ENCODE measurements around the gene NRXN3.

The NRXN3 gene

DNA sequence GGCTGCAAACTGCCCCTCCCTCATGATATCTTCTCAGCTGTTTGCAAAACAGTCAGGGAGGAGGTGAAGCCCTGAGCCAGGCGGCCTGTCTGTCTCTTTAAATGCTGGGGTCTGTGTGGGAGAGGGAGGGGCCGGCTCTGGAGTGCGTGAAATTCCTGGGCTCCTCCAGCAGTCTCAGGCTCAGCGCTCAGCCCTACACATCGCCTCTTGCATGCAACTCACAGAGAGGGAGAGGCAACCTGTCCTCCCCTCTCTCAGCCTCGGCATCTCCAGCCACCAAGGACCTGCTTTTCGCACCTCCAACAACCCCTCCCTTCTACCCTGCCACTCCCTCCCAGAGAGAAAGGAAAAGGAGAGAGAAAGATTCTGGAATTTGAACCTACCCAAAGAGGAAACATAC is at the start of gene NRXN3:
Gene NRXN3 (plus strand): TSS at position 171 of the 400 bp plus-strand sequence. CDS start 72,721 bp downstream, outside the sequence.
- H3K27ac ChIP-seq = no peak within 1 kb of the TSS
- no peaks in the 10 kb centered on the region for H3K4me1 ChIP-seq
- H3K4me3 ChIP-seq = no peak within 1 kb of the TSS
- no peaks in the 10 kb centered on the region for H3K27me3 ChIP-seq
- H3K9me3 ChIP-seq = no peaks in the 10 kb centered on the region
- H3K9ac ChIP-seq = no peak within 1 kb of the TSS
- no peaks in the 10 kb centered on the region for H3K36me3 ChIP-seq
- no peak within 1 kb of the TSS for H3K4me2 ChIP-seq
- H4K20me1 ChIP-seq = no peaks in the 10 kb centered on the region; the same call in 1 of the 2 replicates
- no peak for TF ChIP-seq Cebpa-rat (IDR thresholded peaks at IDR 0.05)

- H3K9ac ChIP-seq = no peak overlapping the region
- no peaks in the 10 kb centered on the region for H3K27me3 ChIP-seq
- no peak for TF ChIP-seq Cebpa-rat (IDR thresholded peaks at IDR 0.05)
- H3K36me3 ChIP-seq = no peaks in the 10 kb centered on the region
- H3K9me3 ChIP-seq = 0 out of 2 replicates have a peak, but pooled peaks cover 6% of the 10 kb centered on the region
- no peak overlapping the region for H3K27ac ChIP-seq
- no peak overlapping the region for H3K4me3 ChIP-seq
- H3K4me2 ChIP-seq = no peak overlapping the region
- H4K20me1 ChIP-seq = no peaks in the 10 kb centered on the region
- H3K4me1 ChIP-seq = no peaks in the 10 kb centered on the region
These were observed 47.7 kb upstream of the NRXN3 start for GRCh38 chr14:78122436-78122835.

DNA sequence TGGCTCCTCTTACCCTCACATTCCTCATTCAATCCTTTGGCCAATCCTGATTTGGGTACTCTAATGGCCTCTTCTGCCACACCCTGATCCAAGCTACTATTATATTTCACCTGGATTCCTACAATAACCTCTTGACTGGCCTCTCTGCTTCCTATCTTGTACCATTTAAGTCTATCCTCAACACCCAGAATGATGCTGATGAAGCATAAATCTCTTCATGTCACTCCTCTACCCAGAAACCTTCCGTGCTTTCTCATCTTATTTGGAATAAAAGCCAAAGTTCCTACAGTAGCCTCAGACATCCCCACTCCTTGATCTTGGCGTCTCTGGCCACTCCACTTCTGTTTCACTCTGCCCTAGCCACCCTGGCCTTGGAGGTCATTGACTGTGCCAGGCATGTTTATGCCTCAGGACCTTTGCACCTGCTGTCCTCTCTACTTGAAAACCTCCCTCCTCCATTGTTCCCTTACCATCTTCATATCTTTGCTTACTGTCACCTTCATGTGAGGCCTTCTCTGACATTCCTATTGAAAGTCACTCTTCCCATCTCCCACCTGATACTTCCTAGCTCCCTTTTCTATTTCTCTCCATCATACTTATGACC is 46.4 kb upstream of the NRXN3 start:
- H4K20me1 ChIP-seq = no peaks in the 10 kb centered on the region
- H3K27ac ChIP-seq = no peak overlapping the region
- no peak for TF ChIP-seq Cebpa-rat (IDR thresholded peaks at IDR 0.05)
- no peak overlapping the region for H3K4me2 ChIP-seq
- no peak overlapping the region for H3K4me3 ChIP-seq
- no peaks in the 10 kb centered on the region for H3K36me3 ChIP-seq
- H3K4me1 ChIP-seq = no peaks in the 10 kb centered on the region
- 0 out of 2 replicates have a peak, but pooled peaks cover under 1% of the 10 kb centered on the region for H3K9me3 ChIP-seq
- H3K27me3 ChIP-seq = no peaks in the 10 kb centered on the region
- no peak overlapping the region for H3K9ac ChIP-seq

GRCh38 chr14:78127961-78128360 is 42.2 kb upstream of the NRXN3 start:
- Histone ChIP-seq H3K27ac (no peak overlapping the region), H3K9ac (no peak overlapping the region), H3K4me2 (no peak overlapping the region), H3K36me3 (no peaks in the 10 kb centered on the region), H3K4me1 (no peaks in the 10 kb centered on the region), H3K4me3 (no peak overlapping the region), H4K20me1 (no peaks in the 10 kb centered on the region), H3K27me3 (no peaks in the 10 kb centered on the region), H3K9me3 (no peaks in the 10 kb centered on the region)
- TF ChIP-seq Cebpa-rat (IDR thresholded peaks at IDR 0.05) = no peak

DNA sequence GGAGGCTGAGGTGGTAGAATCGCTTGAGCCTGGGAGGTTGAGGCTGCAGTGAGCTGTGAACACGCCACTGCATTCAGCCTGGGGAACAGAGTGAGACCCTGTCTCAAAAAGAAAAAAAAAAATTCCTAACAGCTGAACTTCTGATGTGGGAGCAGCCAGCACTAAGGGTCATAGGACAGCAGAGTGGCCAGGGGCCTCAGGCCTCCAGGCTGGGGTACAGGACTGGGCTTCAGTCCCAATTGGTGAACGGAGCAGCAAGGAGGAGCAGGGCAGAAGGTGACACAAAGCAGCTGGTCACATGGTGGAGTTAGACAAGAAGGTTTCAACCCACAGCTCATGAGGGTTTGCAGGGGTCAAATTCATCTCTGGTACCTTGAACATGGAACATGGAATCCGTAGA is 40.8 kb upstream of the NRXN3 start:
- Histone ChIP-seq H4K20me1 (no peaks in the 10 kb centered on the region), H3K9ac (no peak overlapping the region), H3K27me3 (no peaks in the 10 kb centered on the region), H3K4me3 (no peak overlapping the region), H3K4me1 (no peaks in the 10 kb centered on the region), H3K4me2 (no peak overlapping the region), H3K27ac (no peak overlapping the region), H3K36me3 (no peaks in the 10 kb centered on the region), H3K9me3 (no peaks in the 10 kb centered on the region)
- TF ChIP-seq Cebpa-rat (IDR thresholded peaks at IDR 0.05) = no peak

GRCh38 chr14:78130356-78130755 is 39.8 kb upstream of the NRXN3 start:
- Histone ChIP-seq H3K27me3 (no peaks in the 10 kb centered on the region), H3K4me2 (no peak overlapping the region)

GRCh38 chr14:78131201-78131600 is 39.0 kb upstream of the NRXN3 start:
- no peak overlapping the region for H3K27ac ChIP-seq
- H4K20me1 ChIP-seq = no peaks in the 10 kb centered on the region
- H3K4me2 ChIP-seq = no peak overlapping the region
- no peaks in the 10 kb centered on the region for H3K9me3 ChIP-seq
- no peak overlapping the region for H3K4me3 ChIP-seq
- peaks cover 7% of the 10 kb centered on the region for H3K4me1 ChIP-seq
- no peaks in the 10 kb centered on the region for H3K27me3 ChIP-seq
- TF ChIP-seq Cebpa-rat (IDR thresholded peaks at IDR 0.05) = no peak
- H3K9ac ChIP-seq = no peak overlapping the region
- no peaks in the 10 kb centered on the region for H3K36me3 ChIP-seq

More at GRCh38 chr14:78130356-78130755, 39.8 kb upstream of the NRXN3 start:
- Histone ChIP-seq H3K9ac (no peak overlapping the region), H3K4me1 (peaks cover under 1% of the 10 kb centered on the region; the same call in 1 of the 2 replicates), H3K36me3 (no peaks in the 10 kb centered on the region), H3K4me3 (no peak overlapping the region), H4K20me1 (no peaks in the 10 kb centered on the region), H3K27ac (no peak overlapping the region), H3K9me3 (no peaks in the 10 kb centered on the region)
- no peak for TF ChIP-seq Cebpa-rat (IDR thresholded peaks at IDR 0.05)

DNA sequence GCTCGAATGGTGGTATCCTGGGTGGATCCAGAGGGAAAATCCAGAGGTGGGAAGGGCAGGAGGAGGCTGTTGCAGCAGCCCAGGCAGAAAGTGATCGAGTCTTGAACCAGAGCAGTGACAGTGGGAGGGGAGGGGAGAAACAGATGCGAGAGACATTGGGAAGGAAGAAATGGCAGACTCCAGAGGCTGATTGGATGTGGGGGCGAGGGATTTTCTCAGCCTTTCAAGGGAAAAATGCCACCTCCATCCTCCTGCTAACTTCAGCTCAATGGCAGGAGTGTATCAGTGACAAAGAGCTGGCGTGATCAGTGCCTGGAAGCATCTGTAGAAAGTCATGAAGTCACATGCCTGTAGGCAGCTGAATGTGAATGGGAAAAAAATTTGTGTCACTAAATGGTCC is 38.6 kb upstream of the NRXN3 start:
- no peaks in the 10 kb centered on the region for H4K20me1 ChIP-seq
- no peak overlapping the region for H3K4me2 ChIP-seq

GRCh38 chr14:78135450-78135891 is 34.7 kb upstream of the NRXN3 start:
- Histone ChIP-seq H3K4me2 (peak overlapping the region; percentile 24; the same call in 1 of the 2 replicates), H3K27ac (no peak overlapping the region), H3K4me3 (no peak overlapping the region), H3K9me3 (no peaks in the 10 kb centered on the region), H3K9ac (no peak overlapping the region), H3K27me3 (no peaks in the 10 kb centered on the region), H4K20me1 (no peaks in the 10 kb centered on the region), H3K4me1 (peaks cover 7% of the 10 kb centered on the region), H3K36me3 (no peaks in the 10 kb centered on the region)
- TF ChIP-seq Cebpa-rat (IDR thresholded peaks at IDR 0.05) = no peak

More for the DNA sequence above, 38.6 kb upstream of the NRXN3 start:
- Histone ChIP-seq H3K9ac (no peak overlapping the region), H3K4me3 (no peak overlapping the region), H3K4me1 (peaks cover 7% of the 10 kb centered on the region), H3K9me3 (no peaks in the 10 kb centered on the region), H3K27ac (no peak overlapping the region), H3K27me3 (no peaks in the 10 kb centered on the region), H3K36me3 (no peaks in the 10 kb centered on the region)
- TF ChIP-seq Cebpa-rat (IDR thresholded peaks at IDR 0.05) = no peak

DNA sequence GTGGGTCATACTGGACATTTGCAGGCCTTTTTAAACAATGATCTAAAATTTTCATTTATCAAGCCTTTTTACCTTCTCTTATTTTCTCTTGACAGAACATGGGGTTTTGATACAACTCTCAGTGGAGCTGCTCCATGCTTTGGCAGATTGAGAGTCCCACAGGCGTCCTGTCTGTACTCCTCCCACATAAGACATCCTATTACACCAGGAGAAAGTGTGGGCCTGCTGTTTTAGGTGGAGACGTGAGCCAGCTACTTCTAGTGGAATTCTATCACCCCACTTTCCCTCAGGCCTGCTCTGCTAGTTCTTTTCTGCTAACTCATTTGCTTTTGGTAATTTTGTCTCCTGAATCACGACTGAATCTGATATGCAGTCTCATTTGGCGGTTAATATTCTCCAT is 33.5 kb upstream of the NRXN3 start:
- no peak for TF ChIP-seq Cebpa-rat (IDR thresholded peaks at IDR 0.05)
- H3K4me3 ChIP-seq = no peak overlapping the region
- no peak overlapping the region for H3K27ac ChIP-seq
- no peaks in the 10 kb centered on the region for H4K20me1 ChIP-seq
- no peak overlapping the region for H3K4me2 ChIP-seq
- H3K9me3 ChIP-seq = no peaks in the 10 kb centered on the region
- no peaks in the 10 kb centered on the region for H3K36me3 ChIP-seq
- no peak overlapping the region for H3K9ac ChIP-seq
- H3K27me3 ChIP-seq = no peaks in the 10 kb centered on the region
- H3K4me1 ChIP-seq = peaks cover 7% of the 10 kb centered on the region

Data from BLaER1 (cell line).